ENCODE results near the gene SYNJ2.

DNA sequence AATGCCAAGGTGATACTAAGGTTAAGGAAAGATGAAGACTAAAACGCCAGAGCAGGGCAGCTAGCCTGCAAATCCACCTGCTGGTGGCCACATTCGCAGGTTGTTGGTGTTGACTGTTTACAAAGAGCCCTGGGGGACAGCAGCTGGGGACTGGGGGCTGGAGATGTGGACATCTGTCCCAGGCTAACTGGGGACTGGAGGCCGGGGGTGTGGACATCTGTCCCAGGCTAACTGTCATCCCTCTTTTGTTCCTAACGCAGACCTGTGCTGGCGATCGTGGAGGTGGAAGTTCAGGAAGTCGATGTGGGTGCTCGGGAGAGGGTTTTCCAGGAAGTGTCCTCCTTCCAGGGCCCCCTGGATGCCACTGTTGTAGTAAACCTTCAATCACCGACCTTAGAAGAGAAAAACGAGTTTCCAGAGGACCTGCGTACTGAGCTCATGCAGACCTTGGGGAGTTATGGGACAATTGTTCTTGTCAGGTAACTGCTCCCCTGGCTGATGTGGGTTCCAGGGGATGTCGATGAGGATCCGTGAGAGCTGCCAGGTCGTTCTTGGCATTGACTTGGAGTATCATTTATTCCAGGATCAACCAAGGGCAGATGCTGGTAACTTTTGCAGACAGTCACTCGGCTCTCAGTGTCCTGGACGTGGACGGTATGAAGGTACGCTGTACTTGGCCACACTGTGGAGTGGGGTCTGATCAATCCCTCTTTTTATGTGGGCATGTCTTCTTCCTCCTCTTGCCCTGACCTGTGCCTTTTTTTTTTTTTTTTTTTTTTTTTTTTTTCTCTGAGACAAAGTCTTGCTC, 99.4 kb downstream of the SYNJ2 start:
- TF ChIP-seq CTCF (IDR thresholded peaks at IDR 0.05; ENCODE audit: insufficient read depth, low read depth, low read length) (no peak), EZH2 (IDR thresholded peaks at IDR 0.05; ENCODE audit: insufficient read depth, low read length) (no peak)

Data from astrocyte (in vitro differentiated cells and primary cell).